ENCODE results near the gene ZYX.
A peak's percentile ranks its signal among the peaks of the same experiment; 100 is the strongest.

Gene ZYX

DNA sequence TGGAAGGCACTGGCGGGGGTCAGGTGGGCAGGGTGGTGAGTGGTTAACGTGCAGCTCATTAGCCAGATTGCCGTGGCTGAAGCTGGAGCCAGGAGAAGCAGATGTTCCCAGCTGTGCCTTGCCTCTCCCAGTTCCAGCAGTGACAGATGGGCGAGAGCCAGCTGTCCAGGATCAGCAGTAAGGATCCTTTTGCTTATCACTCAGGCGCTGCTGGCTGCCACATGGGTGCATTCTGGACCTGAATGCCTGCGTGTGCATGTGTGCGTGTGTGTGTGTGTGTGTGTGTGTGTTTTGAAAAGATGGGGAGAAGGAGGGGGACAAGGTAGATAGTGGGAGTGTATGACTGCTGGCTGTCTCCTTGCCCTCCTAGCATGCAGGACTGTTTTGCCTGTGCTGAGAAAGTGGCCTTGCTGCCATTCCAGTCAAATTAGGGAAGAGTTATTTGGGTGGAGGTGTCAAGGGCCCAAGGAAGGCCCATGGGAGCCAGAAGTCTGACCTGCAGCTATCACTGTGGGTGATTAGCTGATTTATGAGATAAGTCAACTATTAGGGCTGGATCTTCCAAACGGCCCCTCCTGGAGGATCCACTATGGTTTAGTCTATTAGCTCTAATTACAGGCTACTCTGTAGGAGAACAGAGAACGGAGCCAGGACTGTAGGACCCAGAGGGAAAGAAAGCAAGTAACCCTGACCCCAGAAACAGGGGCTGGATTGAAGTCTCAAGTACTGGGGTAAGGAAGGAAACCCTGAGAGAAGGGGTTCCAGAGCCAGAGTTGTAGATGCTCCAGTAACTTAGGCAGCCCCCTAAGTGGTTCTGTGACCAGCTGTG lies 24.2 kb downstream of the ZYX start:
- no peaks in the 10 kb centered on the region for H3K9me3 ChIP-seq (replicated peaks in 1 of 2; ENCODE audit: control insufficient read depth in 2 of 2, insufficient read depth in 1 of 2, low read depth in 1 of 2, low read length in 2 of 2)
- no peak overlapping the region for H2BK15ac ChIP-seq (ENCODE audit: low read length)
- no peak overlapping the region for H3K14ac ChIP-seq (ENCODE audit: low read length)
- no CpG with 5 or more reads among the region's 9 CpGs for WGBS, 2 donors (ENCODE audit: extremely low coverage in 2 of 2, insufficient read length in 2 of 2, insufficient replicate concordance in 1 of 2)
- no peaks in the 10 kb centered on the region for H3K79me1 ChIP-seq (ENCODE audit: low read depth, low read length)
- peak overlapping the region; percentile 30 for H3K9ac ChIP-seq (ENCODE audit: low read depth, low read length, poor library complexity)
- H3K23ac ChIP-seq (ENCODE audit: low read depth, low read length, poor library complexity): no peak overlapping the region
- no peak for DNase-seq (ENCODE audit: low spot score)
- H3K27ac ChIP-seq (replicated peaks; ENCODE audit: low read length): no peak overlapping the region
- H4K91ac ChIP-seq (ENCODE audit: low read depth, low read length, poor library complexity): no peak overlapping the region
- H3K4ac ChIP-seq (ENCODE audit: low read length): no peak overlapping the region
- H4K8ac ChIP-seq (ENCODE audit: low read depth, low read length): no peak overlapping the region
- no peaks in the 10 kb centered on the region for H3K36me3 ChIP-seq (replicated peaks in 1 of 2; ENCODE audit: control insufficient read depth in 2 of 2, insufficient read depth in 2 of 2, low read length in 2 of 2)
- H3K4me3 ChIP-seq (ENCODE audit: low read length in 2 of 2): no peak overlapping the region
- no peak overlapping the region for H3K18ac ChIP-seq (ENCODE audit: low read length)
- H3K4me1 ChIP-seq (ENCODE audit: control insufficient read depth in 2 of 2, insufficient read depth in 1 of 2, low read depth in 1 of 2, low read length in 2 of 2): peaks cover 9 to 15% of the 10 kb centered on the region in 2 donors
- H2AK5ac ChIP-seq (ENCODE audit: low read depth, low read length): peak overlapping the region; percentile 33
- no peak overlapping the region for H3K4me2 ChIP-seq (ENCODE audit: insufficient read depth, low read length, poor library complexity, severe bottlenecking)
- no peak overlapping the region for H2BK120ac ChIP-seq (ENCODE audit: low read depth, low read length)
- H2BK5ac ChIP-seq (ENCODE audit: low read length): no peak overlapping the region
- H2BK12ac ChIP-seq (ENCODE audit: low read length): no peak overlapping the region
- H2AFZ ChIP-seq (ENCODE audit: low read length): peak overlapping the region; percentile 51
- H3K27me3 ChIP-seq (ENCODE audit: control insufficient read depth in 3 of 3, insufficient read depth in 3 of 3, low read depth in 1 of 3, low read length in 3 of 3): peaks cover 0 to 11% (median 0%) of the 10 kb centered on the region in 3 experiments

DNA sequence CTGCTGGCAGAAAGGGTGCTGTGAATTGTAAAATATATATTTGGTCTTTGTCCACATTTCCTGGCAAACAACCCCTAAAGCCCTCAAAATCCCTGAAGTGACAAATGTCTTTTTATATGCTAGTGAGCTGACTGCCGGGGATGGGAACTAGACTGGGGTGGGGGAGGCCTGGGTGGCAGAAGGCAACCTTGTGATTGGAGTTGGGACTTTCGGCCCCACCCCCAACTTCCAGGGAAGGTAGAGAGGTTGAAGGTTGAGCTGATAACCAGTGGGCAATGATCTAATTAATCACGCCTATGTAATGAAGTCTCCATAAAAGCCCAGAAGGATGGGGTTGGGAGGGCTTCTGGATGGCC lies 24.8 kb downstream of the ZYX start:
- Histone ChIP-seq H2BK12ac (ENCODE audit: low read length) (no peak overlapping the region), H2BK5ac (ENCODE audit: low read length) (no peak overlapping the region), H3K9ac (ENCODE audit: low read depth, low read length, poor library complexity) (no peak overlapping the region), H3K4me1 (ENCODE audit: control insufficient read depth in 2 of 2, insufficient read depth in 1 of 2, low read depth in 1 of 2, low read length in 2 of 2) (peaks cover 11 to 16% of the 10 kb centered on the region in 2 donors), H3K27me3 (ENCODE audit: control insufficient read depth in 3 of 3, insufficient read depth in 3 of 3, low read depth in 1 of 3, low read length in 3 of 3) (peaks cover 0 to 11% (median 0%) of the 10 kb centered on the region in 3 experiments), H4K8ac (ENCODE audit: low read depth, low read length) (no peak overlapping the region), H3K14ac (ENCODE audit: low read length) (no peak overlapping the region), H3K27ac (replicated peaks; ENCODE audit: low read length) (no peak overlapping the region), H2AFZ (ENCODE audit: low read length) (peak overlapping the region; percentile 51), H3K4me3 (ENCODE audit: low read length in 2 of 2) (no peak overlapping the region), H3K9me3 (replicated peaks in 1 of 2; ENCODE audit: control insufficient read depth in 2 of 2, insufficient read depth in 1 of 2, low read depth in 1 of 2, low read length in 2 of 2) (no peaks in the 10 kb centered on the region), H3K23ac (ENCODE audit: low read depth, low read length, poor library complexity) (no peak overlapping the region), H3K4me2 (ENCODE audit: insufficient read depth, low read length, poor library complexity, severe bottlenecking) (no peak overlapping the region), H2BK120ac (ENCODE audit: low read depth, low read length) (no peak overlapping the region), H3K4ac (ENCODE audit: low read length) (no peak overlapping the region), H3K36me3 (replicated peaks in 1 of 2; ENCODE audit: control insufficient read depth in 2 of 2, insufficient read depth in 2 of 2, low read length in 2 of 2) (no peaks in the 10 kb centered on the region), H4K91ac (ENCODE audit: low read depth, low read length, poor library complexity) (no peak overlapping the region), H3K18ac (ENCODE audit: low read length) (no peak overlapping the region), H2BK15ac (ENCODE audit: low read length) (no peak overlapping the region), H2AK5ac (ENCODE audit: low read depth, low read length) (no peak overlapping the region), H3K79me1 (ENCODE audit: low read depth, low read length) (no peaks in the 10 kb centered on the region)
- no CpG with 5 or more reads among the region's 3 CpGs for WGBS, 2 donors (ENCODE audit: extremely low coverage in 2 of 2, insufficient read length in 2 of 2, insufficient replicate concordance in 1 of 2)
- no peak for DNase-seq (ENCODE audit: low spot score)

DNA sequence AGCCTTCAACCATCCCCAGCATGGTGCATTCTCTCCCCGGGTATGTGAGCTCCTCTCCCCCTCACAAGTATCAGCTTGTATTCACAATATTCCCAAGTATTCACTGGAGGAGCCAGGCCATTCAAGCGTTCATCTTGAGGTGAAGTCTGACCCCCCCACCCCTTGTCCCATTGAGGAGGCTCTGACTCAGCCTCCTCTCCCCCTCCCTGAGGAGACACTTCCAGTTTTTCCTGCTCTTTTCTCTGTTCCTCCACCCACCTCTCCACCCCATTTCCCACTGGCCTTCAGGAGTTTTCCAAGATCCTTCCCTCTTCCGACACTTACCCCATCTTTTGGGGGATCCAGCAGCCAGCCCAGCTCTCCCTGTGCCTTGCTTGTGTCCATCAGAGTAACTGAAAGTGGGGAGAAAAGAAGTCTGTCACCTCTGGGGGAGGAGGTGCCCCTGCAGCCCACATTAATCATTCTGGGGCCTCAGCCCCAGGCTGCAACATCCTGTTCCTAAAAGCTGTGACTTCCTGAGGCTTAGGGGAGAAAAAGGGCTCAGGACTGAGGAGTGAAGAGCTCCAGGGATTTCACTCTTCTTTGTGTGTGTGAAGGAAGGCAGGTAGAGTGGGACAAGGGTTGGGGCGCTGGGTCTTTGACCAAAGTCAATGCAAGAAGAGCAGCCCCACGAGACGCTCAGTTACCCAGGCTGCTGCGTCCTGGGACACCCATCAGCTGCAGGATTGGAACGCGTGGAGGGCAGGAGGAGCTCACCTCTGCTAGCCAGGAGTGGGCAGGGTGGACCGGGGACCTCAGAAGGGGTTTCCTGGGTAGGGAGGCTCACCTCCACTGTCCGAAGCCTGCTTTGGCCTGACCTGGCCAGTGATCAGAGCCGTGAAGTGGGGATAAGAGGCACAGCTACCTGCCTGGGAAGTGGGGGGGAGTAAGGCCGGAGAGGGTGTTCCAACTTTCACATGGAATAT lies 26.4 kb downstream of the ZYX start:
- no peak overlapping the region for H3K4me3 ChIP-seq (ENCODE audit: low read length in 2 of 2)

More for the DNA sequence above, 26.4 kb downstream of the ZYX start:
- Histone ChIP-seq H2BK120ac (ENCODE audit: low read depth, low read length) (peak overlapping the region; percentile 66), H3K14ac (ENCODE audit: low read length) (no peak overlapping the region), H3K23ac (ENCODE audit: low read depth, low read length, poor library complexity) (peak overlapping the region; percentile 77), H2BK5ac (ENCODE audit: low read length) (no peak overlapping the region), H3K27ac (replicated peaks; ENCODE audit: low read length) (no peak overlapping the region), H3K9ac (ENCODE audit: low read depth, low read length, poor library complexity) (no peak overlapping the region), H3K18ac (ENCODE audit: low read length) (peak overlapping the region; percentile 61), H3K4ac (ENCODE audit: low read length) (no peak overlapping the region), H2BK15ac (ENCODE audit: low read length) (peak overlapping the region; percentile 21), H4K91ac (ENCODE audit: low read depth, low read length, poor library complexity) (peak overlapping the region; percentile 96), H3K79me1 (ENCODE audit: low read depth, low read length) (no peaks in the 10 kb centered on the region), H3K36me3 (replicated peaks in 1 of 2; ENCODE audit: control insufficient read depth in 2 of 2, insufficient read depth in 2 of 2, low read length in 2 of 2) (no peaks in the 10 kb centered on the region), H3K27me3 (ENCODE audit: control insufficient read depth in 3 of 3, insufficient read depth in 3 of 3, low read depth in 1 of 3, low read length in 3 of 3) (peaks cover 0 to 11% (median 0%) of the 10 kb centered on the region in 3 experiments), H2BK12ac (ENCODE audit: low read length) (no peak overlapping the region), H4K8ac (ENCODE audit: low read depth, low read length) (no peak overlapping the region), H3K4me1 (ENCODE audit: control insufficient read depth in 2 of 2, insufficient read depth in 1 of 2, low read depth in 1 of 2, low read length in 2 of 2) (peaks cover 11 to 16% of the 10 kb centered on the region in 2 donors), H2AFZ (ENCODE audit: low read length) (peak overlapping the region; percentile 52), H3K9me3 (replicated peaks in 1 of 2; ENCODE audit: control insufficient read depth in 2 of 2, insufficient read depth in 1 of 2, low read depth in 1 of 2, low read length in 2 of 2) (no peaks in the 10 kb centered on the region), H2AK5ac (ENCODE audit: low read depth, low read length) (no peak overlapping the region), H3K4me2 (ENCODE audit: insufficient read depth, low read length, poor library complexity, severe bottlenecking) (no peak overlapping the region)
- WGBS, 2 donors (ENCODE audit: extremely low coverage in 2 of 2, insufficient read length in 2 of 2, insufficient replicate concordance in 1 of 2): no CpG with 5 or more reads among the region's 13 CpGs
- DNase-seq (ENCODE audit: low spot score): no peak

Measured in neuronal stem cell (in vitro differentiated cells).